Endothelial cell of umbilical vein (primary cell): ENCODE measurements around the gene DAZL. TPM values are rescaled to one million over a fixed set of nuclear protein-coding genes. Genes with fewer than 3 reads are reported as not detected.

Experiments
- BruUV-seq: library from RNA; stranded (reverse); fragments of 400-500 nt; replicated peaks from 2 replicates; lab custom pipeline; 2021; lab: Mats Ljungman, UMichigan
- CTCF ChIA-PET: fragments of 300-600, 350-600 bp; sonication (Branson Sonifier 250); formaldehyde crosslinking; loops from one replicate; lab custom pipeline; 2021; ENCODE audit warnings: antibody characterized with exemption, inconsistent platforms; lab: Charles Lee
- POLR2A ChIA-PET: fragments of 300-600, 350-600 bp; sonication (Branson Sonifier 250); formaldehyde crosslinking; loops from one replicate; lab custom pipeline; 2021; ENCODE audit warnings: antibody characterized with exemption, inconsistent platforms; lab: Charles Lee
- DNase-seq: peaks from one replicate; pipeline ENCODE4 v3.0.0-alpha.2; 2011; ENCODE audit warnings: low read depth, low spot score
- FAIRE-seq: peaks from 2 replicates; lab custom pipeline; 2011; peaks lifted over from hg19 to GRCh38; lab: Jason Lieb, UNC
- H2AFZ ChIP-seq: 2 replicates; pipeline ENCODE4 v1.6.0; 2012; ENCODE audit warnings: low read depth, low read length, control low read depth, inconsistent platforms
- H3K27ac ChIP-seq: 2 replicates; pipeline ENCODE4 v1.5.1; 2011; ENCODE audit warnings: low read depth, mild to moderate bottlenecking, control low read depth, low read length, moderate library complexity; ENCODE audit not compliant: insufficient read depth
- H3K27me3 ChIP-seq, 2 experiments: 2 replicates each; pipeline versions ENCODE4 v1.6.0 to v1.6.1; 2011; ENCODE audit warnings: low read length in 2 of 2, mixed read lengths in 1 of 2; ENCODE audit not compliant: control insufficient read depth in 2 of 2, insufficient read depth in 2 of 2
- H3K36me3 ChIP-seq, 2 experiments: 2 replicates in 1 of 2; 3 replicates in 1 of 2; pipeline ENCODE4 v1.5.1; 2011; ENCODE audit warnings: low read length in 2 of 2, mild to moderate bottlenecking in 1 of 2, moderate library complexity in 1 of 2; ENCODE audit not compliant: control insufficient read depth in 2 of 2, insufficient read depth in 2 of 2; ENCODE audit errors: extremely low read depth in 1 of 2
- H3K4me1 ChIP-seq: 3 replicates; pipeline ENCODE4 v1.5.1; 2011; ENCODE audit warnings: mild to moderate bottlenecking, low read length; ENCODE audit not compliant: control insufficient read depth, insufficient read depth; ENCODE audit errors: extremely low read depth
- H3K4me2 ChIP-seq: 2 replicates; pipeline ENCODE4 v1.6.1; 2011; ENCODE audit warnings: low read length, control low read depth, mixed read lengths; ENCODE audit not compliant: insufficient read depth
- H3K4me3 ChIP-seq, 3 experiments: fragments of 200-600 bp in 1 of 3; sonication (generic), shearing (Covaris generic) in 1 of 3; replicated peaks in 1 of 3; 2 replicates each; pipeline ENCODE4 v1.5.1; 2011 to 2016; ENCODE audit warnings: control low read depth in 3 of 3, low read length in 3 of 3, mild to moderate bottlenecking in 2 of 3, inconsistent platforms in 1 of 3, low read depth in 1 of 3, moderate library complexity in 1 of 3; ENCODE audit not compliant: insufficient read depth in 1 of 3
- H3K79me2 ChIP-seq: 2 replicates; pipeline ENCODE4 v1.6.0; 2012; ENCODE audit warnings: low read length, inconsistent platforms; ENCODE audit not compliant: control insufficient read depth, insufficient read depth
- H3K9ac ChIP-seq: replicated peaks from 2 replicates; pipeline ENCODE3; 2011; ENCODE audit warnings: low read length, control low read depth; ENCODE audit not compliant: insufficient read depth; ENCODE audit errors: extremely low read depth
- H3K9me1 ChIP-seq: replicated peaks from 3 replicates; pipeline ENCODE4 v1.6.0; 2011; ENCODE audit warnings: mild to moderate bottlenecking, low read length; ENCODE audit not compliant: control insufficient read depth, insufficient read depth; ENCODE audit errors: extremely low read depth
- H3K9me3 ChIP-seq: replicated peaks from 2 replicates; pipeline ENCODE4 v1.5.1; 2012; ENCODE audit warnings: low read length, inconsistent platforms; ENCODE audit not compliant: control insufficient read depth, insufficient read depth
- H4K20me1 ChIP-seq: replicated peaks from 2 replicates; pipeline ENCODE3; 2011; ENCODE audit warnings: mild to moderate bottlenecking, low read length; ENCODE audit not compliant: control insufficient read depth, insufficient read depth; ENCODE audit errors: extremely low read depth
- EZH2 ChIP-seq: IDR thresholded peaks from 2 replicates; pipeline ENCODE4 v1.6.1; 2012; ENCODE audit warnings: borderline replicate concordance, low read depth, mild to moderate bottlenecking, moderate library complexity, low read length, inconsistent platforms; ENCODE audit not compliant: severe bottlenecking
- GATA2 ChIP-seq: IDR thresholded peaks from 2 replicates; pipeline ENCODE4 v1.7.0; 2011; ENCODE audit warnings: low read depth, mild to moderate bottlenecking, moderate library complexity, mixed read lengths, low read length; ENCODE audit not compliant: insufficient read length, insufficient read depth
- JUN ChIP-seq: IDR thresholded peaks from 2 replicates; pipeline ENCODE4 v1.6.1; 2011; ENCODE audit warnings: borderline replicate concordance, low read depth; ENCODE audit not compliant: insufficient read length, insufficient read depth
- MYC ChIP-seq: IDR thresholded peaks from one replicate; pipeline ENCODE4 v1.6.1; 2011; ENCODE audit warnings: mild to moderate bottlenecking, low read depth, low read length
- POLR2A ChIP-seq: IDR thresholded peaks from 2 replicates; pipeline ENCODE4 v1.6.1; 2012; ENCODE audit warnings: low read depth, mild to moderate bottlenecking, control low read depth, low read length
- POLR2AphosphoS5 ChIP-seq: IDR thresholded peaks from 2 replicates; pipeline ENCODE4 v1.6.1; 2012; ENCODE audit warnings: low read depth, mild to moderate bottlenecking, control low read depth, low read length, moderate library complexity; ENCODE audit not compliant: insufficient read depth
- dilution Hi-C: fragments of 300-500 bp; cut with MboI; formaldehyde crosslinking; loops from one replicate; pipeline ENCODE4 v1.15.0; 2019; ENCODE audit warnings: low sequenced_read_pairs; ENCODE audit not compliant: extremely low pct_ligation_motif_present
- intact Hi-C: fragments of 100-400 bp; cut with micrococcal nuclease; formaldehyde crosslinking; loops from one replicate; pipeline ENCODE4 v1.10.0; 2022
- polyA plus RNA-seq, 4 experiments: library from polyadenylated mRNA; depleted of rRNA in 3 of 4; stranded (reverse) in 3 of 4; unstranded in 1 of 4; fragments of >200 nt; gene quantifications; 2 replicates each; pipeline versions ENCODE4 v1.2.1 to v1.2.3, GENCODE V29; 2011 to 2012; ENCODE audit warnings: missing spikeins in 1 of 4
- total RNA-seq: library from RNA; stranded (reverse); gene quantifications from 2 replicates; pipeline ENCODE4 v1.2.3, GENCODE V29; 2021
- TF ChIP-seq, protein P1 (sequence below): IDR thresholded peaks from 2 replicates; pipeline ENCODE4 v1.6.1; 2011; ENCODE audit not compliant: insufficient read depth, insufficient read length

The DAZL gene
- total and polyA plus RNA-seq, 2 donors (not counting 3 experiments of a cell fraction or from before 2014, with no cell fraction given), result not detected

DNA sequence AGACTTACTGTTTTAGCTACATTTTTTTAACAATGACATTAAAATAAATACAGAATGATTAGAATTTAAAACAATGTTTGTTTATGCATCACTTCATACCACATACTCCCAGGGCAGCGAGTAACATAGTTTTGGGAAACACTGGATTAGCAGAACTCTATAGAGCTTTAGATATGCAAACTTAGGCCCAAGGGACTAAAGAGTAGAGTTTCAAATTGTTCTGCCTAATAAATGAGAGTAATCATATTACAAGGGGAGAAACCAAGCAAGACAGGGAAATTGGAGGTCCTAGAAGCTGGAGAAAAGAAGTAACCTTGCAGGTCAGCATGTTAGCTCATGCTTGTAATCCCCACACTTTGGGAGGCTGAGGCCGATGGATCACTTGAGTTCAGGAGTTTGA lies 3.6 kb upstream of the DAZL start:
- CTCF ChIA-PET, result no interaction called here

DNA sequence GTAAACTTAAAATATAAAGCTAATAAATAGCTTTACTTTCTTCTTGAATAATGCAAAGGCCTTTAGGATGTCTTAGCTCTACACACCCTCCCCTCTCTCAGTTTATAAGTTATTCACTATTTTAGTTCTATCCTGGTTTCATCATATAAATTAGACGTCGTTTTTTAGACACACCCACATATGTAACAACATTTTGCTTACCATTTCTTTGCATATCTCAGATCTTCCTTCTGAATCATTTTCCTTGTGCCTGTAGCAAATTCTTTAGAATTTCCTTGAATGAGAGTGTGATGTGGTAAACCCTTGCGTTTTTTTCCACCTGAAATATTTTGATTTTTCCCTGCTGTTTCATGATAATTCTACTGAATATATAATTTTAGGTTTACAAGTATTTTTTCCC lies 2.5 kb upstream of the DAZL start:
- BruUV-seq, result no TSS peak
- no peak for TF ChIP-seq GATA2
- TF ChIP-seq, protein P1, sequence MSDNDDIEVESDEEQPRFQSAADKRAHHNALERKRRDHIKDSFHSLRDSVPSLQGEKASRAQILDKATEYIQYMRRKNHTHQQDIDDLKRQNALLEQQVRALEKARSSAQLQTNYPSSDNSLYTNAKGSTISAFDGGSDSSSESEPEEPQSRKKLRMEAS, result no peak
- no peak for TF ChIP-seq JUN
- Histone ChIP-seq H3K9ac (no peak overlapping the region), H2AFZ (no peak overlapping the region), H3K4me3 (no peak overlapping the region), H3K4me1 (no peaks in the 10 kb centered on the region), H3K9me1 (no peaks in the 10 kb centered on the region), H3K9me3 (no peaks in the 10 kb centered on the region), H3K79me2 (no peaks in the 10 kb centered on the region), H3K27me3 (peaks cover 0 to 1% of the 10 kb centered on the region in 2 experiments), H3K4me2 (no peak overlapping the region), H3K36me3 (no peaks in the 10 kb centered on the region), H4K20me1 (no peaks in the 10 kb centered on the region), H3K27ac (no peak overlapping the region)
- POLR2A ChIA-PET, result no interaction called here
- FAIRE-seq (no peak), DNase-seq (no peak)
- intact Hi-C loops, result loop anchor here (10.0 kb wide), 1 partner anchor 497 kb away; no protein-coding TSS in a partner anchor
- dilution Hi-C loops, result no loop called here
- CTCF ChIA-PET, result interaction anchor here (1.5 kb wide), 1 partner anchor 90 kb away, joined by 3 read pairs; no protein-coding TSS in a partner anchor

More for the DNA sequence above, 3.6 kb upstream of the DAZL start:
- H2AFZ ChIP-seq, result no peak overlapping the region
- DNase-seq, result no peak
- no TSS peak for BruUV-seq
- H3K4me2 ChIP-seq, result no peak overlapping the region
- no peaks in the 10 kb centered on the region for H3K36me3 ChIP-seq
- H3K79me2 ChIP-seq, result no peaks in the 10 kb centered on the region
- H3K27ac ChIP-seq, result no peak overlapping the region
- dilution Hi-C loops, result no loop called here
- FAIRE-seq, result no peak
- H3K9ac ChIP-seq, result no peak overlapping the region
- POLR2A ChIA-PET, result no interaction called here
- H3K9me1 ChIP-seq, result no peaks in the 10 kb centered on the region
- TF ChIP-seq POLR2A (no peak), GATA2 (no peak), POLR2AphosphoS5 (no peak), MYC (no peak), EZH2 (no peak)
- peaks cover 0 to 1% of the 10 kb centered on the region in 2 experiments for H3K27me3 ChIP-seq
- no peaks in the 10 kb centered on the region for H4K20me1 ChIP-seq
- H3K9me3 ChIP-seq, result no peaks in the 10 kb centered on the region
- intact Hi-C loops, result loop anchor here (10.0 kb wide), 1 partner anchor 496 kb away; no protein-coding TSS in a partner anchor
- no peaks in the 10 kb centered on the region for H3K4me1 ChIP-seq
- H3K4me3 ChIP-seq, result no peak overlapping the region
